Neural crest cell (in vitro differentiated cells): ENCODE results near the gene NDUFAF8. TPM values are rescaled to one million over a fixed set of nuclear protein-coding genes. Genes with fewer than 3 reads are reported as not detected.
"Not testable (repeated sequence)": the region's sequence is repeated elsewhere in the genome, so short reads cannot be mapped to it uniquely, and the experiment has no call there.

Experiments
- DNase-seq: peaks from one replicate; pipeline ENCODE4 v3.0.0; 2021; ENCODE audit warnings: low read depth, mixed read lengths, low spot score
- H3K27ac Mint-ChIP-seq: one replicate; pipeline ENCODE4 v1.8.0; 2021; ENCODE audit warnings: mild to moderate bottlenecking, mixed read lengths; ENCODE audit not compliant: unreplicated experiment
- H3K27me3 Mint-ChIP-seq: 2 replicates; pipeline ENCODE4 v1.8.0; 2021; ENCODE audit warnings: low read depth, mild to moderate bottlenecking, mixed read lengths
- H3K36me3 Mint-ChIP-seq: 2 replicates; pipeline ENCODE4 v1.8.0; 2021; ENCODE audit warnings: low read depth, mild to moderate bottlenecking, mixed read lengths
- H3K4me1 Mint-ChIP-seq: 2 replicates; pipeline ENCODE4 v1.8.0; 2021; ENCODE audit warnings: mixed read lengths
- H3K4me3 Mint-ChIP-seq: one replicate; pipeline ENCODE4 v1.8.0; 2021; ENCODE audit warnings: mild to moderate bottlenecking, mixed read lengths
- H3K9me3 Mint-ChIP-seq: 2 replicates; pipeline ENCODE4 v1.8.0; 2021; ENCODE audit warnings: mixed read lengths
- CTCF ChIP-seq: fragments of 200-600 bp; sonication (generic); conservative IDR thresholded peaks from 2 replicates; pipeline ENCODE4 v1.5.0; 2021; ENCODE audit warnings: antibody characterized with exemption, mild to moderate bottlenecking
- total RNA-seq: library from RNA; stranded (reverse); gene quantifications from 2 replicates; pipeline ENCODE4 v1.2.1, GENCODE V29; 2021

The NDUFAF8 gene
- total RNA-seq, 1 donor from 2014 or later, result 54.5 TPM

- DNase-seq, result no peak
- peaks cover 2% of the 10 kb centered on the region for H3K27me3 Mint-ChIP-seq
- H3K36me3 Mint-ChIP-seq, result peaks cover under 1% of the 10 kb centered on the region
- no peak overlapping the region for H3K27ac Mint-ChIP-seq
- no peaks in the 10 kb centered on the region for H3K9me3 Mint-ChIP-seq
- peaks cover 18% of the 10 kb centered on the region for H3K4me1 Mint-ChIP-seq
- no peak for TF ChIP-seq CTCF
- H3K4me3 Mint-ChIP-seq, result peak overlapping the region; percentile 88
Observed at GRCh38 chr17:81222620-81222905, 16.6 kb upstream of the NDUFAF8 start.

GRCh38 chr17:81222906-81223761 is 16.0 kb upstream of the NDUFAF8 start, which contains the start of gene CEP131:
TSS of gene CEP131 (minus strand) at chr17:81222965. CDS start at chr17:81220056, 2,909 bp downstream.
- peaks cover 2% of the 10 kb centered on the region for H3K27me3 Mint-ChIP-seq
- H3K4me3 Mint-ChIP-seq, result peak within 1 kb of the TSS; percentile 88
- peaks cover 2% of the 10 kb centered on the region for H3K36me3 Mint-ChIP-seq
- H3K9me3 Mint-ChIP-seq, result no peaks in the 10 kb centered on the region
- no peak within 1 kb of the TSS for H3K27ac Mint-ChIP-seq
- peak; percentile 99 for DNase-seq
- peaks cover 18% of the 10 kb centered on the region for H3K4me1 Mint-ChIP-seq
- no peak for TF ChIP-seq CTCF

GRCh38 chr17:81223762-81224130 is 15.4 kb upstream of the NDUFAF8 start:
- no peaks in the 10 kb centered on the region for H3K9me3 Mint-ChIP-seq
- TF ChIP-seq CTCF, result no peak
- no peak for DNase-seq
- H3K27me3 Mint-ChIP-seq, result peaks cover 2% of the 10 kb centered on the region
- peaks cover 18% of the 10 kb centered on the region for H3K4me1 Mint-ChIP-seq
- peaks cover 2% of the 10 kb centered on the region for H3K36me3 Mint-ChIP-seq
- peak overlapping the region; percentile 86 for H3K4me3 Mint-ChIP-seq
- H3K27ac Mint-ChIP-seq, result no peak overlapping the region

GRCh38 chr17:81227630-81228029 is 11.5 kb upstream of the NDUFAF8 start:
- H3K4me1 Mint-ChIP-seq, H3K9me3 Mint-ChIP-seq, H3K27ac Mint-ChIP-seq, DNase-seq, H3K4me3 Mint-ChIP-seq, H3K27me3 Mint-ChIP-seq: not testable (repeated sequence)
- peaks cover 12% of the 10 kb centered on the region for H3K36me3 Mint-ChIP-seq

- Mint-ChIP-seq H3K27ac (no peak overlapping the region), H3K9me3 (no peaks in the 10 kb centered on the region), H3K4me3 (no peak overlapping the region), H3K4me1 (peaks cover 7% of the 10 kb centered on the region), H3K36me3 (peaks cover 12% of the 10 kb centered on the region), H3K27me3 (peaks cover 2% of the 10 kb centered on the region)
- DNase-seq, result no peak
- no peak for TF ChIP-seq CTCF
Observed at GRCh38 chr17:81228420-81228819, 10.7 kb upstream of the NDUFAF8 start.
